GM18907 (cell line): ENCODE data around the gene SV2A.
"Not testable (repeated sequence)": the region's sequence is repeated elsewhere in the genome, so short reads cannot be mapped to it uniquely, and the experiment has no call there.

Source experiments
- ATAC-seq: cut with Tn5 transposase; IDR thresholded peaks from one replicate; pipeline ENCODE4 v1.9.1; 2021; ENCODE audit warnings: mild to moderate bottlenecking, moderate library complexity; ENCODE audit not compliant: unreplicated experiment

Gene SV2A

DNA sequence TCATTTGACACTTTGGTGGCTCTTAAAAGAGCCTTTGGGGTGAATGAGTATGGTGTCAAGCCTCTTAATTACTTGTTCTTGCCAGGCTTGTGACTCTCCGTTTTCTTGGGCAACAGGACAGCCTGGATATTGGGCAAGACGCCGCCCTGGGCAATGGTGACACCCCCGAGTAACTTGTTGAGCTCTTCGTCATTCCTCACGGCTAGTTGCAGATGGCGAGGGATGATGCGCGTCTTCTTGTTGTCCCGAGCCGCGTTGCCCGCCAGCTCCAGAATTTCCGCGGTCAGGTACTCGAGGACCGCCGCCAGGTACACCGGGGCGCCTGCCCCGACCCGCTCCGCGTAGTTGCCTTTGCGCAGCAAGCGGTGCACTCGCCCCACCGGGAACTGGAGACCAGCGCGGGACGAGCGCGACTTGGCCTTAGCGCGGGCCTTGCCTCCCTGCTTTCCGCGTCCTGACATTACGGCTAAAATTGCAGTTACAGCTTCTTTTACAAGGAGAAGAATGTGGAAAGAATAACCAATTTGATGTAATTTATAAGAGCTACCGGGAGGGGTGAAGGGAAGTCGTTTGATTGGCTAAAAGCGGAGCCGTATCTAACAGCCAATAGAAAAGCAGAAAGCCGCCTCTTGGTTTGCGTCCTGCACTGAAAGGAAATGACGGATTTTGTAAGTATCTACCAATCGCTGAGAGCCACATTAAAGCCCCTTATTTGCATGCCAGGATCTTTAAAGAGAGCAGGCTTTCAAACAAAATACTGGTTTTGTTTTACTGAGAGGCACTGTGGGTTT, 30.0 kb downstream of the SV2A start:
- ATAC-seq = peak; percentile 55

- not testable (repeated sequence) for ATAC-seq
Observed at GRCh38 chr1:149887196-149887455, 30.5 kb downstream of the SV2A start.

DNA sequence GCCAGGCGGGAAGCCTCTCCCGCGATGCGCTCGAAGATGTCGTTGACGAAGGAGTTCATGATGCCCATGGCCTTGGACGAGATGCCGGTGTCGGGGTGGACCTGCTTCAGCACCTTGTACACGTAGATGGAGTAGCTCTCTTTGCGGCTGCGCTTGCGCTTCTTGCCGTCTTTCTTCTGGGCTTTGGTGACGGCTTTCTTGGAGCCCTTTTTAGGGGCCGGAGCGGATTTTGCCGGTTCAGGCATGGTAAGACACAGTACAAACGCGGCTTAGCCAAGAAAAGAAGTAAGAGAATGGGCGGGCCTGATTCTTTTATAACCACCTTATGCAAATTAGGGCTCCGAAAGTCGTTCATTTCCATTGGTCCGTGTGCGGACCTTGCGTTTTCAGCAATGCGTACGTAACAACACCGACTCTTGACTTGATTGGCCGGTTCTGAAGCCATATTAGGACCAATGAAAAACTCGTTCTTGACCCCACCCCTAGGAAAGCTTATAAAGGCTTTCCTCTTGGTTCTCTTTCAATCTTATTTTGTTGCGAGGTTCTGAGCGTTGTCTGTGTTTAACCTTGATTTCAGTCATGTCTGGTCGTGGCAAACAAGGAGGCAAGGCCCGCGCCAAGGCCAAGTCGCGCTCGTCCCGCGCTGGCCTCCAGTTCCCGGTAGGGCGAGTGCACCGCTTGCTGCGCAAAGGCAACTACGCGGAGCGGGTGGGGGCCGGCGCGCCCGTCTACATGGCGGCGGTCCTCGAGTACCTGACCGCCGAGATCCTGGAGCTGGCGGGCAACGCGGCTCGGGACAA, 31.0 kb downstream of the SV2A start:
- ATAC-seq = peak; percentile 69

- ATAC-seq = not testable (repeated sequence)
Observed at GRCh38 chr1:149886121-149886395, 31.6 kb downstream of the SV2A start.

DNA sequence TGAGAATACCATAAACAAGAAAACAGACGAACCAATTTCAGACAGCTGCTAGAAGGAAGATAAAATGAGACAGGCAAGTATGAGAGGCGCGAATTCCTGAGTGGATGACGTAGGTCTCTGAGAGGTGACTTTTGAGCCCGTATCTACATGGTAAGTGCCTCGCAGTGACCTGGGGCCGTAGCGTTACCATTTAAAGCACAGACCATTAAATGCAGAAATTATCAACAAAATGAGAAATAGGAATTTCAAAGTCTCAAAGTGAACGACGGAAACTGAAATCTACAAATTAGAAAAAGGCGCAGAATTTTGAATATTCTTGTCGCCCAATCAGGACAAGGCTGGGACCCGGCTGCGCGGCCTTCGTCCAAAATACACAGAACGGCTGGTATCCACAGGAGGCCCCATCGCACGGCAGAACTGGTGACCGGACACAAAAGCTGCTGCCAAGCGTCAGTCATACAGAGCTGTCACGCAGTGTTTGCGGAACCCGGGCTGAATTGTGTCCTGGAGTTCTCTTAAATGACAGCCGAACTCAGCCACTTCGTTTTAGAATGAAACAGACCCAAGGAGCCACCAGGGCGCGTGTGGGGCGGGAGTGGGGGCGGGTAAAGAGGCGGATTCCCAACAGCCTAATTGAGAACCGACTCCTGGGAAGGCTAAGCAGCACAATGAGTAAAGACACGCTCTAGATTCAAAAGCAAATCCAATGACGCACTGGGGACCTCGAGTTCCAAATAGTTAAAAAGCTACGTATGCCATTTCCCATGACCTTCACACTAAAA, 32.1 kb downstream of the SV2A start:
- no peak for ATAC-seq

GRCh38 chr1:149884433-149885338, 33.0 kb downstream of the SV2A start:
- ATAC-seq = no peak

DNA sequence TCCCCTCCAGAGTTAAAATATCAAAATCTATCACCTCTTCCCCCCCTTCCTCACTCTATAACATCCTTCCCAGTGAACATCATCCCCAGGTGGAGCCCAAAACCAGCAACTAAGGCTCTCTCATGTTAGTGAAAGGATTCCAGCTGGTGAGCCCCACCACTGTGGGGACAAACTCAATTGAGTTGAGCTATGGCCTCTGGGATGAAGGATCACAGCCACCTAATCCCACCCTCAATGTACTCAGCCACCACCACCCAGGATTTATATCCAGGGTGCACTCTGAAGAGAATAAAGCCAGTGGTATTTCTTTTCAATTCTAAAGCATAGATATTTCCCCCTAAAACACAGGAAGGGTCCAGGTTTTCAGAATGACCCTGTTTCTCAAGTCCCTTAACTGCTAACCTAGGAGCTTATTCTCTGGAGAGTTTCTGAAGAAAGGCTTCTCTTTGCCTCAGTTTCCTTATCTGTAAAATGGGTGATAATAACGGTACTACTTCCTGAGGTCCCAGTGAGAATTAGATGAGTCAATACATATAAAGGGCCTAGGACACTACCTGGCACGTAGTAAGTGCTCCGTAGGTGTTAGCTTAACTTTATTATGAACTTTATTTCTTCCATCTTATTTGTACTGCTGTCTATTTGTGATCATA, 33.9 kb downstream of the SV2A start:
- ATAC-seq = no peak

GRCh38 chr1:149881876-149882275, 35.8 kb downstream of the SV2A start:
- no peak for ATAC-seq

- ATAC-seq = no peak
Observed at GRCh38 chr1:149879556-149879955, 38.1 kb downstream of the SV2A start.

DNA sequence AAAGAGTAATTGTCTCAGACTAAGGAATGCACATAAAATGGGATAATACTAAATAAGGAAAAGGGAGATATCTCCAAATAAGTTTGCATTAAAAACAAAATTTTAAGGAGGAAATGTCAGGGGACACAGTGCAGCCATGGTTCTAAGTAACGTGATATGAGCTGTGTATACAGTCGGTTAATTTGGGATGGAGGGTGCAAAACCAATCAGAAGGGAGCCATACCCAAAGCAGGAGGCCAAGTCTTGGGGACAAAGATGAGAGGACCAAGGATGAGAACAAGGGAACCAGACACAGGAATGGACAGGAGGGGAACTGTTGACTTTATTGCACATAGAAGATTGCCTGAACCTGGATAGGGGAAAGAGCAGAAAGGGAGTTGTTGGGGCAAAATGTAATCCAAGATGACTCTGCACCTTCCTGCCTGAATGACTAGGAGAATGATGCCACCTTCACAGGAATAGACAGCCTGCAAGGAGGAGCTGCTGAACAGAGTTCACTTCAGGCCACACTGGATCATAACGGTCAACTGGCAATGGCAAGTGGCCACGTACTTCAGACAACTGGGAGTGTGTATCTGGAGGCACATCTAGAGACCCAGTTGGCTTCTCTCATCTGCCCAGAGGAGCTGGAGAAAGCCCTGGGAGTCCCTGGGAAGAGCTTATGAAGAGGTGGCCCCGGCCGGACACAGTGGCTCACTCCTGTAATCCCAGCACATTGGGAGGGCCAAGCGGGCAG, 40.3 kb downstream of the SV2A start:
- ATAC-seq = no peak

DNA sequence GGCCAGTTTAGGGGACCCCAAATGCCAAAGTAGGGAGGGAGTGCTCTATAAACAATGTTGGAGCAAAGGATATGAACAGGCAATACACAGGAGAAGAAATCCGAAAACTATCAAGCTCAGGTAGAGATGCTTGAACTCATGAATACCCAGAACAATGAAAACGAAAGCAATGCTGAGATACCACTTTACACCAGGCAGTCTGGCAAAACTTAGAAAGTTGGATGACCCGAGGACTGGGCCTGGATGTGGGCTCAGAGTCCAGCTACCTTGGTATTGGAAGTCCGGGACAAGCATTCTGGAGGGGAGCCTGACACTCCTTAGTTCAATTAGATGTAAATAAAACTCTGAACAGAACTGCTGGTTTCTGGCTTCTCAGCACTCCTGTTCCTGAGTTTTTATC, 44.6 kb downstream of the SV2A start:
- not testable (repeated sequence) for ATAC-seq

- ATAC-seq = not testable (repeated sequence)
Observed at GRCh38 chr1:149866887-149867286, 50.8 kb downstream of the SV2A start.

GRCh38 chr1:149861497-149862054, 56.1 kb downstream of the SV2A start:
- ATAC-seq = peak; percentile 16

GRCh38 chr1:149860684-149861496, 56.8 kb downstream of the SV2A start:
- ATAC-seq = peak; percentile 66

- ATAC-seq = peak; percentile 5
Observed at GRCh38 chr1:149860271-149860670, 57.4 kb downstream of the SV2A start.
